Activated CD8-positive, alpha-beta memory T cell treated with anti-CD3 and anti-CD28 coated beads, Interleukin-2, amount 50 U/mL, for 1 hour (primary cell): ENCODE data around the gene ABCD1.

ENCODE experiments used
- DNase-seq: peaks from one replicate; pipeline ENCODE4 v3.0.0-alpha.2; 2020; ENCODE audit errors: extremely low read depth

The ABCD1 gene

GRCh38 chrX:153762626-153763173, 38.0 kb downstream of the ABCD1 start:
- no peak for DNase-seq

DNA sequence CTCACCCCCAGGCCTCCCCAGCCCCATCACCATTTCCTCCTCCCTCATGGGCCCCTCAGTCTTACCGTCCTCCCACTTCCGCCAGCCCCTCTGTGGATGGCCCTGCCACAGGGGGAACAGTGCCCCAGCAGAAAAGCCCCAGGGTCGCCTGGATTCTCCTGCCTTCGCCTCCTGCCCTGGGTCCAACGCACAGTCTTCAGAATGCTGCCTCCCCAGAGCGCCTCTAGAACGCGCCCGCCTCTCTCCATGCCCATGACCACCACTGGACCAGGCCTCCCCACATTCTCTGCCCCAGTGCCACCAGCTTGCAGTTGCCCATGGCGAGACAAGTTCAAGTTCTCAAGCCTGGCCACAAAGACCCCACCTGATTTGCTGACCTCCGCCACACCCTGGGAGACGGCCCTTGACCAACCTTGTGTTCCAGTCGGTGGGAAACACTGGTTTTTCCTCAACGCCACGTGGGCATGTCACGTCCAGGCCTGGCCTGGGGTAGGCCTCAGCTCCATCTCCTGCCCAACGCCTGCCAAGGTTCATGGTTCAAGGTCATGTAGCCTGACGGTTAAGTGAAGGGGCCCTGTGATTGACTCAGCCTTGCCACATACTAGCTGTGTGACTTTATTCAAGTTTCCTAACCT, 38.8 kb downstream of the ABCD1 start:
- no peak for DNase-seq

- DNase-seq, result peak; percentile 29
Measured at GRCh38 chrX:153763989-153764755, 39.5 kb downstream of the ABCD1 start, which contains the start of gene PLXNB3. Gene PLXNB3, plus strand, starts transcription at chrX:153764249. Its CDS starts 1,287 bp downstream, at chrX:153765536.

GRCh38 chrX:153764786-153765137, 40.1 kb downstream of the ABCD1 start:
- DNase-seq, result no peak

GRCh38 chrX:153765138-153766079, 40.8 kb downstream of the ABCD1 start:
- no peak for DNase-seq

DNA sequence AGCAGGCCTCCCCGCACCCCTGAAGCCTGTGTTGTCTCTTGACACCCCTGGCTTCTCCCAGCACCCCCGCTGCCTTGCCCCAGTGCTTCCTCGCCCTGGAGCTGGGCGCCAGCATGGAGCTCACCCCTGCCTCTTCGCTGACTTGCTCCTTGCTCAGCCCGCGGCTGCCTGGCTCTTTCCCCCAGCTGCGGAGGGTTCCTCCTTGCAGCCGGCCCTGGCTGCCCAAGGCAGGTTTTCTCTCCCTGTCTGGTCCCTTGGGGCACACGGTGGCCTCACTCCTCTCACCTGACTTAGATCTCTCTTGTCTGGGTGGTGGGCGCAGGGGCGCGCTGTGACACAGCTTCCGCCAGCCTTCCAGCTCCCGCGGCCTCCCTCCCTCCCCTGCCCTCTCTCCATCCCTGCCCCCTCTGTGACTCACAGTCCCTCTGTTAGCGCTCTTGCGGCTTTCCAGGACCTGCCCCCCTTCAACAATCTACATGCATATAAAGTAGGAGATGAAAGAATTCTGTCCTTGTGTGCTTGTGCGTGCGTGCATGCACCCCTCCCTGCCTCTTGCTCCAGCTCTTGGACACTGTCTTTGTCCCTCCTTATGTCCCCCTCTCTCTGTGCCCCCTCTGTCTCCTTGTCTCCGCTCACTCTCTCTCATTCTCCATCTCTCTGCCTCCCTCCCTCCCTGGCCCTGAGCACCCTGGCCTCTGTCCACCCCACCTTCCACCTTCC, 41.6 kb downstream of the ABCD1 start:
- peak; percentile 18 for DNase-seq

- no peak for DNase-seq
Measured at GRCh38 chrX:153766871-153767673, 42.4 kb downstream of the ABCD1 start.

GRCh38 chrX:153767674-153768055, 43.0 kb downstream of the ABCD1 start:
- no peak for DNase-seq

GRCh38 chrX:153768311-153769157, 43.9 kb downstream of the ABCD1 start:
- DNase-seq, result no peak

GRCh38 chrX:153769158-153769864, 44.7 kb downstream of the ABCD1 start:
- DNase-seq, result no peak

DNA sequence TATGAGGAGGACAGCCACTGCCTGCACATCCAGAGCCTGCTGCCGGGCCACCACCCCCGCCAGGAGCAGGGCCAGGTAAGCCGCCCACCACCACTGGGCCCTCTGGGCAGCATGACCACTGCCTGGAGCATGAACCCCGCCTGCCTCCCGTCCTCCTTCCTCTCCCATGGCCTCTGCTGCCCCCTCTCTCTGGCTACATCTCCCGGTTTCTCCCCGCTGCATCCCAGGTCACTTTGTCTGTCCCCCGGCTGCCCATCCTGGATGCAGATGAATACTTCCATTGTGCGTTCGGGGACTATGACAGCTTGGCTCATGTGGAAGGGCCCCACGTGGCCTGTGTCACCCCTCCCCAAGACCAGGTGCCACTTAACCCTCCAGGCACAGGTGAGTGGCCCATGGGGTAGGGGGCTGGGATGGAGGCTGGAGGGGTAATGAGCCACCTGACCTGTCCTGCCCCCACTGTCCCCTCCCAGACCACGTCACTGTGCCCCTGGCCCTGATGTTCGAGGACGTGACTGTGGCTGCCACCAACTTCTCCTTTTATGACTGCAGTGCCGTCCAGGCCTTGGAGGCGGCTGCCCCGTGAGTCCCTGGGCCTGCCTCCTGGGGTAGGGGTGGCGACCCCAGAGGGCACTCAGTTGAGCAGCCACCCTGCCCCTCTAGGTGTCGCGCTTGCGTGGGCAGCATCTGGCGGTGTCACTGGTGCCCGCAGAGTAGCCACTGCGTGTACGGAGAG, 45.4 kb downstream of the ABCD1 start:
- no peak for DNase-seq

GRCh38 chrX:153770601-153771414, 46.2 kb downstream of the ABCD1 start:
- DNase-seq, result no peak

DNA sequence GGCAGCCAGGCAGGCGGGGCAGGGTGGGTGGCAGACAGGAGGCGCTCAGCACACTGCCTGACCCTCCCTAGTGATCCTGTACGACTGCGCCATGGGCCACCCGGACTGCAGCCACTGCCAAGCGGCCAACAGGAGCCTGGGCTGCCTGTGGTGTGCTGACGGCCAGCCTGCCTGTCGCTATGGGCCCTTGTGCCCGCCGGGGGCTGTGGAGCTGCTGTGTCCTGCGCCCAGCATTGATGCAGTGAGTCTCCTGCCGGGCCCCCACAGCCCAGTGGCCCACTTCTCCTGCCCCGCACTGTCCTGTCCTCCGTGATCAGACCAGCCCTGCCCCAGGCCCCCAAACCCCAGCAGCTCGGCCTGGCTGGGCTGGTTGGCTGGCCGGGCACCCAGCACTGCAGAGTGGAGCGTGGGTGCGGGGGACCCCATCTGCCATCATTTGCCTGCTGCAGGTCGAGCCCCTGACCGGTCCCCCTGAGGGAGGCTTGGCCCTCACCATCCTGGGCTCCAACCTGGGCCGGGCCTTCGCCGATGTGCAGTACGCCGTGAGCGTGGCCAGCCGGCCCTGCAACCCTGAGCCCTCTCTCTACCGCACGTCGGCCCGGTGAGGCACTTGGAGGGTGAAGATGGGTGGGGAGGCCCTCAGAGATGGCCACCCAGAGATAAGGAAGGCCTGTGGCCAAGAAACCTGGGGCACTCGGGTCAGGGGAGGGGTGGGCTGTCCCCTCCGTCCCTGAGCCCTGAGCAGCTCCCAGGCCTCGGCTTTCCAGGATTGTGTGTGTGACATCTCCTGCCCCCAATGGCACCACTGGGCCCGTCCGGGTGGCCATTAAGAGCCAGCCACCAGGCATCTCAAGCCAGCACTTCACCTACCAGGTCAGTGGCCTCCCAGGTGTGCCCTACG, 47.0 kb downstream of the ABCD1 start:
- no peak for DNase-seq

DNA sequence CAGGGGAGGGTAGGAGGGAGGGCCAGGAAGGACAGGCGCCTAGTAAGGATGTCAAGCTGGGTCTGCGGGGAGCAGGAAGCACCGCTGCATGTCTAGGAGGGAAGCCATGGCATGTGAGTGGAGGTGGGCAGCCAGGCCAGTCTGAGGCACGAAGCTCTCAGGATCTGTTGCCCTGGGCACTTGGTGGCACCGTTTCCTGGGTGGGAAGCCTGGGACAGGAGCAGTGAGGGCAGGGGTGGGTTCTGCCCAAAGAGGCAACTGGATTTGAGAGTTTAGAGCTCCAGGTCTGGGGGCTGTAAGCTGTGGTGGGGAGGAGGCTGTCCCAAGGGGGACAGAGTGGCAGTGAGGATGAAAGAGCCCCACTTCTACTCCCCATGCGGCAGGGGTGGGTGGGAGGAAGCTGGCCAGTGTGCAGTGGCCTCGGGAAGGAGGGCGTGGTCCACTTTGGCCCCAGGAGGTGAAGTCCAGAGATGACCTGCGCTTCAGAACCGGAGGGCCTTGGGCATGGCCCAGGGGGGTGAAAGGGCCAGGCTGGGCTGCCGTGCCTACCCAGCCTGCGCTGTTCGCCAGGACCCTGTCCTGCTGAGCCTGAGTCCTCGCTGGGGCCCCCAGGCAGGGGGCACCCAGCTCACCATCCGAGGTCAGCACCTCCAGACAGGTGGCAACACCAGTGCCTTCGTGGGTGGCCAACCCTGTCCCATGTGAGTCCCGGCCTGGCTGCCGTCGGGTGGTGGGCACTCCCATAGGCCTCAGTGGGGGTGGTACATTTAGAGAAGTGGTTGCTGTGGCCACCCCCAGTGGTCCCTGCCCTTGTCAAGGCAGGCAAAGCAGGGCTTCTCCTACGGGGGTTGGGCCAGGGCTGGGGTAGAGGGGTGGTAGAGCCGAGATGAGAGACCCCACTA, 47.9 kb downstream of the ABCD1 start:
- DNase-seq, result no peak

DNA sequence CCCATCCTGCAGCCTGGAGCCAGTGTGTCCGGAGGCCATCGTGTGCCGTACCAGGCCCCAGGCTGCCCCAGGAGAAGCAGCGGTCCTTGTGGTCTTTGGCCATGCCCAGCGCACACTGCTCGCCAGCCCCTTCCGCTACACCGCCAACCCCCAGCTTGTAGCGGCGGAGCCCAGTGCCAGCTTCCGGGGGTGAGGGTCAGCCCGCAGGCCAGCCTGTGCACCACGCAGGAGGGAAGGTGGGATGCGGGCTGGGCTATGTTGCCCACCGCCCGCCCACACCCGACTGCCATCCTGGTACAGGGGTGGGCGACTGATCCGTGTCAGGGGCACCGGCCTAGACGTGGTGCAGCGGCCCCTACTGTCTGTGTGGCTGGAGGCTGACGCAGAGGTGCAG, 48.6 kb downstream of the ABCD1 start:
- DNase-seq, result no peak
